Right cardiac atrium (tissue), 5 donors: ENCODE data around the gene MORN1. TPM values are rescaled to one million over a fixed set of nuclear protein-coding genes. Genes with fewer than 3 reads are reported as not detected.

Experiments used
- ATAC-seq, 2 donors: fragments of 200-7000 bp; cut with Tn5 transposase; one replicate each; pipeline versions ENCODE4 v1.8.0 to v1.9.1; 2020; ENCODE audit warnings: moderate library complexity in 2 of 2, mild to moderate bottlenecking in 1 of 2
- DNase-seq, 3 donors: peaks; one replicate each; pipeline ENCODE4 v3.0.0-alpha.2; 2020
- H3K27ac ChIP-seq: one replicate; pipeline ENCODE4 v1.5.1; 2013; ENCODE audit warnings: mild to moderate bottlenecking, low read length, control low read depth, moderate library complexity
- H3K27me3 ChIP-seq: one replicate; pipeline ENCODE4 v1.6.1; 2013; ENCODE audit not compliant: control insufficient read depth, insufficient read depth
- H3K4me1 ChIP-seq: one replicate; pipeline ENCODE4 v1.6.1; 2013; ENCODE audit warnings: low read length; ENCODE audit not compliant: control insufficient read depth, insufficient read depth
- H3K4me3 ChIP-seq: one replicate; pipeline ENCODE4 v1.5.1; 2013; ENCODE audit warnings: low read length, control low read depth
- H3K9me3 ChIP-seq: one replicate; pipeline ENCODE4 v1.6.1; 2013; ENCODE audit warnings: low read length; ENCODE audit not compliant: control insufficient read depth
- WGBS: extraction: QIAGEN DNeasy Blood & Tissue Kit; methylation state at CpG from one replicate; pipeline ENCODE4 v1.1.7; 2013; 5-methylcytosine and 5-hydroxymethylcytosine counted together
- intact Hi-C, 4 donors: fragments of 100-400 bp; cut with DNase I; formaldehyde crosslinking; loops; one replicate each; pipeline versions ENCODE4 v1.11.0 to v1.14.0; 2022 to 2023
- polyA plus RNA-seq: library from polyadenylated mRNA; stranded (reverse); fragments of 200-250 nt; gene quantifications from one replicate; pipeline ENCODE4 v1.2.3, GENCODE V29; 2013
- total RNA-seq, 4 donors: library from RNA; stranded (reverse); fragmentation: NEBNext Ultra II Directional; extraction: Animal tissue kit (Norgen Biotek cat#: 25700); gene quantifications; one replicate each; pipeline ENCODE4 v1.2.1, GENCODE V29; 2021
- donor health status: healthy with polysubstance abuse.
- donor health status: DM: no; HTN: yes; CAD: no.
- donor health status: DM: no; HTN: no; CAD: no.
- donor health status: DM: no; HTN: yes; CAD: no; lungs with severe emphysema.
- donor health status: DM: yes; HTN: yes; CAD: no.

MORN1 gene
- total and polyA plus RNA-seq, 5 donors: 3.2 to 5.1 (median 4.1) TPM

GRCh38 chr1:2372551-2373490, 18.5 kb downstream of the MORN1 start:
- ATAC-seq (no peak), DNase-seq (peak in 2 of 3 donors; percentile 7 to 44)
- Histone ChIP-seq H3K9me3 (no peaks in the 10 kb centered on the region), H3K27ac (no peak overlapping the region), H3K4me3 (no peak overlapping the region), H3K27me3 (no peaks in the 10 kb centered on the region), H3K4me1 (no peaks in the 10 kb centered on the region)
- 91% methylated on average over 36 of the region's 36 CpGs for WGBS
- intact Hi-C loops: no loop called here

DNA sequence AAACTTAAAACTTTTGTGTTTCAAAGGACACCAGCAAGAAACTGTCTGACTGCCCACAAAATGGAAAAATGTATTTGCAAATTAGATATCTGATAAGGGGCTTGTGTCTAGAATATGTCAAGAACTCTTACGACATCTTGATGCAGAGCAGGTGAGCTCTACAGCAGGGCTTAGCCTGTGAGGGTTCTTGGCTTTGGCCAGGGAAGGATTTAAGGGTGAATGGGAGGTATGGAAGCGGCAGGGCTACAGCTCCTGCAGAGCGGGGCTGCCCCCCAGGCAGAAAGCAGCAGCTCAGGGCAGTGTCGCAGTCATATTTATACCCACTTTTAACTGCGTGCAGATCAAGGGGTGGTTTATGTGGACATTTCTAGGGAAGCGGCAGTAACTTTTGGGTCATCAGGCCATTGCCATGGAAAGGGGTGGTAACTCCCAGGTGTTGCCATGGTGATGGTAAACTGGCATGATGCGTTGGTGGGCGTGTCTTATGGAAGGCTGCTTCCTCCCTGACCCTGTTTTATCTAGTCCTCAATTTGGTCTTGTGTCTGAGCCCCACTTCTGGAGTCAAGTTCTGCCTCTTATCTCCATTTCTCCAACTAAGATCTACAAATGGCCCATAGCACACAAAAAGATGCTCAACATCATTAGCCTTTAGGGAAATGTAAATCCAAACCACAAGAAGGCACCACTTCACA, 23.2 kb downstream of the MORN1 start:
- peak in 1 of 3 donors; percentile 4 for DNase-seq
- no peaks in the 10 kb centered on the region for H3K4me1 ChIP-seq
- 92% methylated on average over 8 of the region's 8 CpGs for WGBS

DNA sequence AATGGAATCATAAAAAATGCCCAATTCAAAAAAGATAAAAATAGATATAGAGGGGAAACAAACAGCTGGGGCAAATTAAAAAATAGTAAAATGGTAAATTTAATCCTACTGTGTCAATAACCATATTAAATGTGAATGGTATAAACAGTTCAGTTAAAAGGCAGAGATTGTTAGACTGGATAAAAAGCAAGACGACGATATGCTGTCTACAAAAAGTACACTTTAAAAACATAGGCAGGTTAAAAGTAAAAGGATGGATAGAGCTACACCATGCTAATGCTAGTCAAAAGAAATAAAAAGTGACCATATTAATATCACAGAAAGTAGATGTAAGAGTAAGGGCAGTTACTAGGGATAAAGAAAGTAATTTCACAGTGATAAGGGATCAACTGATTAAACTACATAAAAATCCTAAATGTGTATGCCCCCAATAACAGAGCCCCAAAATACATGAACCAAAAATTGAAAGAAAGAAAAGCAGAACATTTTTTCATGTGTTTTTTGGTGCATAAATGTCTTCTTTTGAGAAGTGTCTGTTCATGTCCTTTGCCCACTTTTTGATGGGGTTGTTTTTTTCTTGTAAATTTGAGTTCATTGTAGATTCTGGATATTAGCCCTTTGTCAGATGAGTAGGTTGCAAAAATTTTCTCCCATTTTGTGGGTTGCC, 27.4 kb downstream of the MORN1 start:
- H3K27me3 ChIP-seq: no peaks in the 10 kb centered on the region
- intact Hi-C loops: no loop called here
- over 99% methylated on average over 2 of the region's 2 CpGs for WGBS
- no peaks in the 10 kb centered on the region for H3K4me1 ChIP-seq
- no peak for DNase-seq
- H3K27ac ChIP-seq: no peak overlapping the region
- ATAC-seq: no peak
- no peak overlapping the region for H3K4me3 ChIP-seq
- H3K9me3 ChIP-seq: no peaks in the 10 kb centered on the region

More for the DNA sequence above, 23.2 kb downstream of the MORN1 start:
- no peaks in the 10 kb centered on the region for H3K27me3 ChIP-seq
- no peak overlapping the region for H3K27ac ChIP-seq
- no peaks in the 10 kb centered on the region for H3K9me3 ChIP-seq
- H3K4me3 ChIP-seq: no peak overlapping the region
- no peak for ATAC-seq
- intact Hi-C loops: no loop called here

- H3K27ac ChIP-seq: no peak overlapping the region
- no peaks in the 10 kb centered on the region for H3K4me1 ChIP-seq
- peak; percentile 1 to 25 (median 20) for DNase-seq
- ATAC-seq: no peak
- no peaks in the 10 kb centered on the region for H3K9me3 ChIP-seq
- intact Hi-C loops: no loop called here
- no peaks in the 10 kb centered on the region for H3K27me3 ChIP-seq
- WGBS: 77% methylated on average over 11 of the region's 11 CpGs
- no peak overlapping the region for H3K4me3 ChIP-seq
Measured at GRCh38 chr1:2360588-2361364, 30.6 kb downstream of the MORN1 start.

GRCh38 chr1:2358651-2359640, 32.4 kb downstream of the MORN1 start:
- DNase-seq: peak; percentile 7 to 46 (median 35)
- intact Hi-C loops: no loop called here
- Histone ChIP-seq H3K27ac (no peak overlapping the region), H3K27me3 (no peaks in the 10 kb centered on the region), H3K4me1 (no peaks in the 10 kb centered on the region), H3K4me3 (no peak overlapping the region), H3K9me3 (no peaks in the 10 kb centered on the region)
- peak in 1 of 2 donors; percentile 30 for ATAC-seq
- 91% methylated on average over 24 of the region's 24 CpGs for WGBS

GRCh38 chr1:2358072-2358471, 33.3 kb downstream of the MORN1 start:
- Histone ChIP-seq H3K9me3 (no peaks in the 10 kb centered on the region), H3K27ac (no peak overlapping the region), H3K4me3 (no peak overlapping the region), H3K4me1 (no peaks in the 10 kb centered on the region), H3K27me3 (no peaks in the 10 kb centered on the region)
- WGBS: 89% methylated on average over 13 of the region's 13 CpGs
- ATAC-seq (no peak), DNase-seq (peak in 2 of 3 donors; percentile 9 to 35)
- intact Hi-C loops: no loop called here

DNA sequence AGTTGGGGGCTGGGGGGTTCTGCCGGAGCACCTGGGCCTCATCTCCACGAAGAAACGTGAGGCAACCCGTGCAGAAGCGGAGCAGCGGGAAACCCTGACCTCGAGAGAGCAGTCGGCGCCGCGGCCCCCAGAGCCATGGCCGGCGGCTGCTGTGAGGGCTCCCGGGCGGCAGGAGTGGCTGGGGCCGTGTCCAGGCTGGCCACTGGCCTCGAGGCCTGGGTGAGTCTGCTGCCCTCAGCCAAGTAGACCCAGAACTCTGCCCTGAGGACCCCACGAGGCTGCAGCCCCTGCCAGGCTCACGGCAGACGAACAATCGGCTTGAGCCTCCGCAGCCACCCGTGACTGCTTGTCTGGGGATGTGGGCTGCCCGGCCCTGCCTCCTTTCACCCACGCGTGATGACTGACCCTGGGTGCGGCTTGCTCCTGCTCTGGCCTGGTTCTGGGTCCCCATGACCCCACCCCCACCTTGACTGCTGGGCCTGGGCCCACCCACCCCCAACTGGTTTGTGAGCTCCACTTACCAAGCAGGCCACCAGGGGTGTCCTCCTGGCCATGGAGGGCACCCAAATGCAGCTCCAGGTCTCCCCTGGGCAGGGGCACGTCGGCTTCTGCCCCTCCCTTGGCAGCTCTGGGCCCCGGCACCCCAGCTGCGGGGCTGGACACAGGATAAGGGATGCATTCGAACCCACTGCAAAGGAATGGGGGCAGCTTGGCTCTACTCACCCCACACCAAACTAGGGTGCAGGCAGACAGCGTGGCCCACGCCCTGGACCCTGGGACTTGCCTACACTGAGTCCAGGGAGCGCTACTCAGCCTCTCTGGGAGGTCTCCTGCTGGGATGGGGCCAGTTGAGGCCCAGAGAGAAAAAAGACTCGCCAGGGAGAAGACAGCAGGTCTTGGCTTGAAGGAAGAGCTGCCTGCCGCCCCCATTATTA, 34.2 kb downstream of the MORN1 start:
- H3K27ac ChIP-seq: no peak overlapping the region
- H3K4me1 ChIP-seq: no peaks in the 10 kb centered on the region
- WGBS: 92% methylated on average over 37 of the region's 37 CpGs
- ATAC-seq (no peak), DNase-seq (peak; percentile 10 to 44 (median 39))
- H3K4me3 ChIP-seq: no peak overlapping the region
- intact Hi-C loops: no loop called here
- no peaks in the 10 kb centered on the region for H3K27me3 ChIP-seq
- no peaks in the 10 kb centered on the region for H3K9me3 ChIP-seq

DNA sequence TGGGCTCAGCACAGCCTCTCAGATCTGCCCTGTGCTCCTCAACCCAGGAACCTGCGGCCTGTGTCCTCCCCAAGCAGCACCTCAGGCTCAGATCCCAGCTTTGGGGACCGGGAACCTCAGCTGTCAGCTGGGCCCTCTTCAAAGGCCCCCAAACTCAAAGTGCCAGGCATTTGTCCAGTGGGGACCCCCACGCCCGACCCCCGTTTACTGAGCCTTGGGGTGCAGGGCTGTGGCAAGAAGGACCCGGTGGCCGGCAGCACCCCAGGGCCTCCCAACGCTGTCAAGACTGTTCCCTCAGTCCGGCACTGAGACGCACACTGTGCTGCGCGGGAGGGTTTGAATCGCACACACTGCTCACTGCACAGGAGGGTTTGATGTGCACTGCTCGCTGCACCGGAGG, 35.0 kb downstream of the MORN1 start:
- no peaks in the 10 kb centered on the region for H3K9me3 ChIP-seq
- ATAC-seq (no peak), DNase-seq (peak; percentile 8 to 48 (median 34))
- H3K27ac ChIP-seq: no peak overlapping the region
- intact Hi-C loops: no loop called here
- 93% methylated on average over 15 of the region's 15 CpGs for WGBS
- H3K27me3 ChIP-seq: no peaks in the 10 kb centered on the region
- H3K4me3 ChIP-seq: no peak overlapping the region
- no peaks in the 10 kb centered on the region for H3K4me1 ChIP-seq
